Measurements from ENCODE around the gene PHACTR2. TPM values are rescaled to one million over a fixed set of nuclear protein-coding genes. Genes with fewer than 3 reads are reported as not detected.
"Not testable (repeated sequence)": the region's sequence is repeated elsewhere in the genome, so short reads cannot be mapped to it uniquely, and the experiment has no call there.

PHACTR2 gene
- not detected in 2 replicates for total RNA-seq (2014; rRNA removed; shearing (Covaris generic); ENCODE audit: low replicate concordance)

- H3K4me2 ChIP-seq (ENCODE audit: low read depth, low read length, poor library complexity, severe bottlenecking): no peak within 1 kb of the TSS
- no peaks in the 10 kb centered on the region for H3K9me2 ChIP-seq (replicated peaks; ENCODE audit: insufficient read depth, low read length)
- no peak within 1 kb of the TSS for H3K4me3 ChIP-seq (ENCODE audit: low read length)
- H3K4me1 ChIP-seq (ENCODE audit: low read length): no peaks in the 10 kb centered on the region
- H3K79me2 ChIP-seq (ENCODE audit: low read length): no peaks in the 10 kb centered on the region
- H3K9ac ChIP-seq (ENCODE audit: low read length): no peak within 1 kb of the TSS
- H4K20me1 ChIP-seq (ENCODE audit: insufficient read depth, low read depth, low read length): no peaks in the 10 kb centered on the region
- H2AFZ ChIP-seq (ENCODE audit: low read length): no peak within 1 kb of the TSS
- no peak within 1 kb of the TSS for H3K27ac ChIP-seq (ENCODE audit: low read length)
- no peaks in the 10 kb centered on the region; the same call in 1 of the 2 replicates for H3K27me3 ChIP-seq (ENCODE audit: low read length)
- DNase-seq: peak; percentile 19
- H3K9me3 ChIP-seq (ENCODE audit: low read length): peaks cover 3% of the 10 kb centered on the region; the same call in 1 of the 2 replicates
- no peaks in the 10 kb centered on the region for H3K36me3 ChIP-seq (ENCODE audit: insufficient read depth, low read length)
These were observed at the start of gene PHACTR2 for GRCh38 chr6:143677891-143678791. TSS of gene PHACTR2 (plus strand) at chr6:143677965. CDS start at chr6:143678164, 199 bp downstream.

- DNase-seq: no peak
- no peaks in the 10 kb centered on the region for H3K9me2 ChIP-seq (replicated peaks; ENCODE audit: insufficient read depth, low read length)
- H3K36me3 ChIP-seq (ENCODE audit: insufficient read depth, low read length): no peaks in the 10 kb centered on the region
- H3K4me1 ChIP-seq (ENCODE audit: low read length): no peaks in the 10 kb centered on the region
- no peak overlapping the region for H3K27ac ChIP-seq (ENCODE audit: low read length)
- no peak overlapping the region for H3K4me2 ChIP-seq (ENCODE audit: low read depth, low read length, poor library complexity, severe bottlenecking)
- no peaks in the 10 kb centered on the region for H3K27me3 ChIP-seq (ENCODE audit: low read length)
- no peak overlapping the region for H2AFZ ChIP-seq (ENCODE audit: low read length)
- no peaks in the 10 kb centered on the region for H3K9me3 ChIP-seq (ENCODE audit: low read length)
- no peaks in the 10 kb centered on the region for H3K79me2 ChIP-seq (ENCODE audit: low read length)
- H3K4me3 ChIP-seq (ENCODE audit: low read length): no peak overlapping the region
- no peaks in the 10 kb centered on the region for H4K20me1 ChIP-seq (ENCODE audit: insufficient read depth, low read depth, low read length)
- no peak overlapping the region for H3K9ac ChIP-seq (ENCODE audit: low read length)
These were observed 48.4 kb upstream of the PHACTR2 start for GRCh38 chr6:143629104-143630080.

GRCh38 chr6:143631196-143631595, 46.6 kb upstream of the PHACTR2 start:
- not testable (repeated sequence) for H3K9ac ChIP-seq (ENCODE audit: low read length); H2AFZ ChIP-seq (ENCODE audit: low read length); H3K9me3 ChIP-seq (ENCODE audit: low read length); H3K4me2 ChIP-seq (ENCODE audit: low read depth, low read length, poor library complexity, severe bottlenecking); DNase-seq; H3K4me3 ChIP-seq (ENCODE audit: low read length); H3K36me3 ChIP-seq (ENCODE audit: insufficient read depth, low read length); H3K79me2 ChIP-seq (ENCODE audit: low read length); H3K4me1 ChIP-seq (ENCODE audit: low read length); H3K27ac ChIP-seq (ENCODE audit: low read length); H4K20me1 ChIP-seq (ENCODE audit: insufficient read depth, low read depth, low read length); H3K9me2 ChIP-seq (replicated peaks; ENCODE audit: insufficient read depth, low read length); H3K27me3 ChIP-seq (ENCODE audit: low read length)

GRCh38 chr6:143632894-143633293, 44.9 kb upstream of the PHACTR2 start:
- no peaks in the 10 kb centered on the region for H3K4me1 ChIP-seq (ENCODE audit: low read length)
- H4K20me1 ChIP-seq (ENCODE audit: insufficient read depth, low read depth, low read length): no peaks in the 10 kb centered on the region

GRCh38 chr6:143634486-143634885, 43.3 kb upstream of the PHACTR2 start:
- no peak overlapping the region for H3K4me2 ChIP-seq (ENCODE audit: low read depth, low read length, poor library complexity, severe bottlenecking)

More at GRCh38 chr6:143632894-143633293, 44.9 kb upstream of the PHACTR2 start:
- no peak overlapping the region for H3K4me2 ChIP-seq (ENCODE audit: low read depth, low read length, poor library complexity, severe bottlenecking)
- H3K9me2 ChIP-seq (replicated peaks; ENCODE audit: insufficient read depth, low read length): no peaks in the 10 kb centered on the region
- H3K36me3 ChIP-seq (ENCODE audit: insufficient read depth, low read length): no peaks in the 10 kb centered on the region
- H3K9ac ChIP-seq (ENCODE audit: low read length): no peak overlapping the region
- H3K9me3 ChIP-seq (ENCODE audit: low read length): no peaks in the 10 kb centered on the region
- H3K4me3 ChIP-seq (ENCODE audit: low read length): no peak overlapping the region
- DNase-seq: no peak
- no peaks in the 10 kb centered on the region for H3K79me2 ChIP-seq (ENCODE audit: low read length)
- no peaks in the 10 kb centered on the region for H3K27me3 ChIP-seq (ENCODE audit: low read length)
- H3K27ac ChIP-seq (ENCODE audit: low read length): no peak overlapping the region
- H2AFZ ChIP-seq (ENCODE audit: low read length): no peak overlapping the region

GRCh38 chr6:143637691-143638090, 40.1 kb upstream of the PHACTR2 start:
- no peak overlapping the region for H3K9ac ChIP-seq (ENCODE audit: low read length)
- H3K9me2 ChIP-seq (replicated peaks; ENCODE audit: insufficient read depth, low read length): no peaks in the 10 kb centered on the region
- no peaks in the 10 kb centered on the region for H3K27me3 ChIP-seq (ENCODE audit: low read length)
- H3K4me3 ChIP-seq (ENCODE audit: low read length): no peak overlapping the region
- no peaks in the 10 kb centered on the region for H3K36me3 ChIP-seq (ENCODE audit: insufficient read depth, low read length)
- DNase-seq: no peak
- H2AFZ ChIP-seq (ENCODE audit: low read length): no peak overlapping the region
- H3K9me3 ChIP-seq (ENCODE audit: low read length): no peaks in the 10 kb centered on the region
- no peaks in the 10 kb centered on the region for H4K20me1 ChIP-seq (ENCODE audit: insufficient read depth, low read depth, low read length)
- H3K27ac ChIP-seq (ENCODE audit: low read length): no peak overlapping the region
- no peak overlapping the region for H3K4me2 ChIP-seq (ENCODE audit: low read depth, low read length, poor library complexity, severe bottlenecking)
- no peaks in the 10 kb centered on the region for H3K4me1 ChIP-seq (ENCODE audit: low read length)
- no peaks in the 10 kb centered on the region for H3K79me2 ChIP-seq (ENCODE audit: low read length)

More at GRCh38 chr6:143634486-143634885, 43.3 kb upstream of the PHACTR2 start:
- Histone ChIP-seq H3K4me3 (ENCODE audit: low read length) (no peak overlapping the region), H3K36me3 (ENCODE audit: insufficient read depth, low read length) (no peaks in the 10 kb centered on the region), H3K79me2 (ENCODE audit: low read length) (no peaks in the 10 kb centered on the region), H3K27me3 (ENCODE audit: low read length) (no peaks in the 10 kb centered on the region), H3K27ac (ENCODE audit: low read length) (no peak overlapping the region), H3K9me2 (replicated peaks; ENCODE audit: insufficient read depth, low read length) (no peaks in the 10 kb centered on the region), H2AFZ (ENCODE audit: low read length) (no peak overlapping the region), H3K4me1 (ENCODE audit: low read length) (no peaks in the 10 kb centered on the region), H4K20me1 (ENCODE audit: insufficient read depth, low read depth, low read length) (no peaks in the 10 kb centered on the region), H3K9ac (ENCODE audit: low read length) (no peak overlapping the region), H3K9me3 (ENCODE audit: low read length) (no peaks in the 10 kb centered on the region)
- no peak for DNase-seq

GRCh38 chr6:143642403-143642802, 35.4 kb upstream of the PHACTR2 start:
- H3K9me2 ChIP-seq (replicated peaks; ENCODE audit: insufficient read depth, low read length): no peaks in the 10 kb centered on the region
- no peak overlapping the region for H3K4me3 ChIP-seq (ENCODE audit: low read length)
- no peaks in the 10 kb centered on the region for H3K27me3 ChIP-seq (ENCODE audit: low read length)
- no peaks in the 10 kb centered on the region for H4K20me1 ChIP-seq (ENCODE audit: insufficient read depth, low read depth, low read length)
- no peaks in the 10 kb centered on the region for H3K4me1 ChIP-seq (ENCODE audit: low read length)
- no peaks in the 10 kb centered on the region for H3K79me2 ChIP-seq (ENCODE audit: low read length)
- H3K36me3 ChIP-seq (ENCODE audit: insufficient read depth, low read length): no peaks in the 10 kb centered on the region
- no peak for DNase-seq
- no peaks in the 10 kb centered on the region for H3K9me3 ChIP-seq (ENCODE audit: low read length)
- H3K9ac ChIP-seq (ENCODE audit: low read length): no peak overlapping the region
- H2AFZ ChIP-seq (ENCODE audit: low read length): no peak overlapping the region
- H3K27ac ChIP-seq (ENCODE audit: low read length): no peak overlapping the region
- H3K4me2 ChIP-seq (ENCODE audit: low read depth, low read length, poor library complexity, severe bottlenecking): no peak overlapping the region

GRCh38 chr6:143647191-143647590, 30.6 kb upstream of the PHACTR2 start:
- H3K4me2 ChIP-seq (ENCODE audit: low read depth, low read length, poor library complexity, severe bottlenecking): no peak overlapping the region
- no peak overlapping the region for H3K9ac ChIP-seq (ENCODE audit: low read length)
- no peaks in the 10 kb centered on the region for H3K9me2 ChIP-seq (replicated peaks; ENCODE audit: insufficient read depth, low read length)
- H3K9me3 ChIP-seq (ENCODE audit: low read length): no peaks in the 10 kb centered on the region
- no peaks in the 10 kb centered on the region for H4K20me1 ChIP-seq (ENCODE audit: insufficient read depth, low read depth, low read length)
- DNase-seq: no peak
- no peaks in the 10 kb centered on the region for H3K36me3 ChIP-seq (ENCODE audit: insufficient read depth, low read length)
- no peak overlapping the region for H3K4me3 ChIP-seq (ENCODE audit: low read length)
- H3K4me1 ChIP-seq (ENCODE audit: low read length): no peaks in the 10 kb centered on the region
- H3K79me2 ChIP-seq (ENCODE audit: low read length): no peaks in the 10 kb centered on the region
- no peak overlapping the region for H2AFZ ChIP-seq (ENCODE audit: low read length)
- H3K27ac ChIP-seq (ENCODE audit: low read length): no peak overlapping the region
- H3K27me3 ChIP-seq (ENCODE audit: low read length): no peaks in the 10 kb centered on the region
